H1 (cell line): ENCODE measurements around the gene CELSR1. TPM values are rescaled to one million over a fixed set of nuclear protein-coding genes. Genes with fewer than 3 reads are reported as not detected.

Experiments used
- CTCF ChIA-PET: fragments of 300-600 bp; sonication (Branson Sonifier 250); formaldehyde crosslinking; loops from one replicate; lab custom pipeline; 2021; ENCODE audit not compliant: partially characterized antibody; lab: Charles Lee
- POLR2A ChIA-PET: fragments of 300-600 bp; sonication (Branson Sonifier 250); formaldehyde crosslinking; loops from one replicate; lab custom pipeline; 2021; ENCODE audit warnings: inconsistent platforms; ENCODE audit not compliant: partially characterized antibody; lab: Charles Lee
- DNase-seq, 2 experiments: peaks; one replicate each; pipeline versions ENCODE4 v3.0.0 to v3.0.0-alpha.2; 2010 to 2022; ENCODE audit warnings: low spot score in 2 of 2, low read depth in 1 of 2, mixed read lengths in 1 of 2
- FAIRE-seq: peaks from 2 replicates; lab custom pipeline; 2011; peaks lifted over from hg19 to GRCh38; lab: Jason Lieb, UNC
- H2AFZ ChIP-seq: 2 replicates; pipeline ENCODE4 v1.8.1; 2012; ENCODE audit warnings: low read length, inconsistent platforms
- H2AK5ac ChIP-seq: 2 replicates; pipeline ENCODE4 v1.6.1; 2013; ENCODE audit warnings: low read depth, low read length
- H2BK120ac ChIP-seq: replicated peaks from 2 replicates; pipeline ENCODE3; 2013; ENCODE audit warnings: low read depth, low read length, inconsistent platforms
- H2BK12ac ChIP-seq: 2 replicates; pipeline ENCODE4 v1.6.1; 2013; ENCODE audit warnings: low read depth, low read length
- H2BK15ac ChIP-seq: 2 replicates; pipeline ENCODE4 v1.6.1; 2013; ENCODE audit warnings: low read length
- H2BK20ac ChIP-seq: 2 replicates; pipeline ENCODE4 v1.6.1; 2013; ENCODE audit warnings: low read length
- H2BK5ac ChIP-seq: 2 replicates; pipeline ENCODE4 v1.6.1; 2013; ENCODE audit warnings: low read depth, low read length
- H3K14ac ChIP-seq: 2 replicates; pipeline ENCODE4 v1.6.1; 2013; ENCODE audit warnings: inconsistent platforms; ENCODE audit not compliant: insufficient read length
- H3K18ac ChIP-seq: 2 replicates; pipeline ENCODE4 v1.6.1; 2013; ENCODE audit warnings: low read length; ENCODE audit errors: extremely low read depth
- H3K23ac ChIP-seq: 2 replicates; pipeline ENCODE4 v1.6.1; 2013; ENCODE audit warnings: inconsistent platforms; ENCODE audit not compliant: insufficient read length
- H3K23me2 ChIP-seq: 2 replicates; pipeline ENCODE4 v1.6.1; 2013; ENCODE audit warnings: low read depth, low read length
- H3K27ac ChIP-seq: 2 replicates; pipeline ENCODE4 v1.6.1; 2011; ENCODE audit warnings: low read depth, low read length, inconsistent platforms
- H3K27me3 ChIP-seq, 4 experiments: replicated peaks in 1 of 4; 1 replicate in 1 of 4; 2 replicates in 3 of 4; pipeline versions ENCODE4 v1.6.1 to v1.8.1; 2011 to 2013; ENCODE audit warnings: low read length in 3 of 4, mild to moderate bottlenecking in 3 of 4, inconsistent platforms in 2 of 4, mixed read lengths in 2 of 4, moderate library complexity in 1 of 4; ENCODE audit not compliant: control insufficient read depth in 3 of 4, insufficient read depth in 3 of 4; ENCODE audit errors: extremely low read depth in 1 of 4
- H3K36me3 ChIP-seq, 4 experiments: 2 replicates each; pipeline versions ENCODE4 v1.6.1 to v1.8.1; 2011 to 2013; ENCODE audit warnings: mild to moderate bottlenecking in 4 of 4, low read length in 3 of 4, moderate library complexity in 2 of 4, control low read depth in 1 of 4, inconsistent platforms in 1 of 4; ENCODE audit not compliant: insufficient read depth in 4 of 4, control insufficient read depth in 2 of 4
- H3K4ac ChIP-seq: replicated peaks from 2 replicates; pipeline ENCODE3; 2013; ENCODE audit warnings: low read length, low read depth, mixed read lengths, inconsistent platforms; ENCODE audit not compliant: insufficient read length
- H3K4me1 ChIP-seq, 4 experiments: replicated peaks in 1 of 4; 1 replicate in 1 of 4; 2 replicates in 3 of 4; pipeline versions ENCODE4 v1.6.1 to v1.8.1; 2011 to 2013; ENCODE audit warnings: low read length in 3 of 4, inconsistent platforms in 2 of 4, mixed read lengths in 1 of 4; ENCODE audit not compliant: insufficient read depth in 4 of 4, control insufficient read depth in 3 of 4
- H3K4me2 ChIP-seq, 2 experiments: 2 replicates each; pipeline versions ENCODE4 v1.6.1 to v1.8.1; 2011 to 2013; ENCODE audit warnings: low read depth in 2 of 2, low read length in 2 of 2, control low read depth in 1 of 2, inconsistent platforms in 1 of 2, mild to moderate bottlenecking in 1 of 2; ENCODE audit not compliant: insufficient read depth in 1 of 2
- H3K4me3 ChIP-seq, 4 experiments: fragments of 200-600, 300-600 bp in 1 of 4; sonication (generic), shearing (Covaris generic), sonication (Bioruptor Twin) in 1 of 4; 2 replicates each; pipeline versions ENCODE4 v1.5.1 to v1.8.1; 2011 to 2016; ENCODE audit warnings: low read length in 4 of 4, low read depth in 3 of 4, control low read depth in 2 of 4, inconsistent platforms in 2 of 4, mild to moderate bottlenecking in 2 of 4, mixed read lengths in 1 of 4, moderate library complexity in 1 of 4; ENCODE audit not compliant: insufficient read depth in 2 of 4; ENCODE audit errors: extremely low read depth in 1 of 4
- H3K56ac ChIP-seq: replicated peaks from 2 replicates; pipeline ENCODE3; 2013; ENCODE audit warnings: low read depth, mild to moderate bottlenecking, mixed read lengths, low read length, inconsistent platforms; ENCODE audit not compliant: insufficient read length
- H3K79me1 ChIP-seq: 2 replicates; pipeline ENCODE4 v1.6.1; 2013; ENCODE audit warnings: low read depth, low read length, control low read depth
- H3K79me2 ChIP-seq, 2 experiments: 2 replicates each; pipeline versions ENCODE4 v1.6.1 to v1.8.1; 2012 to 2013; ENCODE audit warnings: low read length in 2 of 2, mild to moderate bottlenecking in 2 of 2, inconsistent platforms in 1 of 2; ENCODE audit not compliant: insufficient read depth in 2 of 2, control insufficient read depth in 1 of 2
- H3K9ac ChIP-seq, 4 experiments: replicated peaks in 1 of 4; 1 replicate in 1 of 4; 2 replicates in 3 of 4; pipeline versions ENCODE4 v1.6.1 to v1.8.1; 2011 to 2013; ENCODE audit warnings: low read depth in 3 of 4, low read length in 3 of 4, control low read depth in 2 of 4, mild to moderate bottlenecking in 2 of 4, moderate library complexity in 2 of 4, inconsistent platforms in 1 of 4; ENCODE audit errors: extremely low read depth in 1 of 4
- H3K9me3 ChIP-seq, 2 experiments: 2 replicates each; pipeline versions ENCODE4 v1.6.1 to v1.8.1; 2012 to 2013; ENCODE audit warnings: mild to moderate bottlenecking in 2 of 2, moderate library complexity in 2 of 2, control low read depth in 1 of 2, inconsistent platforms in 1 of 2, low read depth in 1 of 2, low read length in 1 of 2, mixed read lengths in 1 of 2; ENCODE audit not compliant: insufficient read depth in 2 of 2
- H4K20me1 ChIP-seq, 2 experiments: replicated peaks in 1 of 2; 2 replicates each; pipeline versions ENCODE3 to v1.8.1; 2011 to 2013; ENCODE audit warnings: inconsistent platforms in 2 of 2, low read length in 2 of 2, mild to moderate bottlenecking in 1 of 2; ENCODE audit not compliant: insufficient read depth in 2 of 2, control insufficient read depth in 1 of 2
- H4K5ac ChIP-seq: 2 replicates; pipeline ENCODE4 v1.6.1; 2013; ENCODE audit warnings: low read length, low read depth, mixed read lengths, inconsistent platforms; ENCODE audit not compliant: insufficient read length
- H4K8ac ChIP-seq: 2 replicates; pipeline ENCODE4 v1.8.0; 2013; ENCODE audit warnings: mild to moderate bottlenecking, moderate library complexity, low read length, inconsistent platforms; ENCODE audit not compliant: insufficient read depth; ENCODE audit errors: extremely low read depth
- H4K91ac ChIP-seq: replicated peaks from 2 replicates; pipeline ENCODE3; 2013; ENCODE audit warnings: low read length, mixed read lengths, inconsistent platforms; ENCODE audit not compliant: insufficient read length
- ASH2L ChIP-seq: fragments of 200-600, 300-600 bp; sonication (generic); IDR thresholded peaks from one replicate; pipeline ENCODE4 v1.7.1; 2017; ENCODE audit warnings: low read length
- BCL11A ChIP-seq, 2 experiments: IDR thresholded peaks; one replicate each; pipeline ENCODE4 v1.6.1; 2011; ENCODE audit warnings: low read depth in 2 of 2, low read length in 2 of 2, mild to moderate bottlenecking in 2 of 2
- E2F6 ChIP-seq: IDR thresholded peaks from 2 replicates; pipeline ENCODE4 v1.6.1; 2012; ENCODE audit warnings: inconsistent platforms
- GABPA ChIP-seq: IDR thresholded peaks from 2 replicates; pipeline ENCODE4 v1.6.1; 2011; ENCODE audit warnings: mild to moderate bottlenecking, low read length, moderate library complexity, borderline replicate concordance; ENCODE audit not compliant: insufficient read depth
- MAFK ChIP-seq: IDR thresholded peaks from 2 replicates; pipeline ENCODE4 v1.6.1; 2012; ENCODE audit warnings: low read depth, mild to moderate bottlenecking, improper control_type of control experiment, low read length
- POU5F1 ChIP-seq: IDR thresholded peaks from 2 replicates; pipeline ENCODE4 v1.6.1; 2011; ENCODE audit warnings: low read depth, mild to moderate bottlenecking, low read length, moderate library complexity
- TAF1 ChIP-seq: IDR thresholded peaks from 2 replicates; pipeline ENCODE4 v1.6.1; 2011; ENCODE audit warnings: mild to moderate bottlenecking, low read depth, low read length
- WGBS, 2 experiments: shearing (Covaris generic) in 1 of 2; methylation state at CpG; one replicate each; pipeline versions ENCODE4 v1.1.6 to v1.1.7; 2013 to 2015; ENCODE audit warnings: low lambda C conversion rate in 2 of 2, mixed read lengths in 2 of 2, inconsistent platforms in 1 of 2, low coverage in 1 of 2, missing lambda C conversion rate in 1 of 2; ENCODE audit not compliant: insufficient replicate concordance in 2 of 2, insufficient coverage in 1 of 2, insufficient read length in 1 of 2; ENCODE audit errors: extremely low coverage in 1 of 2, missing lambda C conversion rate in 1 of 2; 5-methylcytosine and 5-hydroxymethylcytosine counted together
- polyA plus RNA-seq, 7 experiments: library from polyadenylated mRNA; depleted of rRNA in 3 of 7; stranded (reverse) in 5 of 7; unstranded in 2 of 7; fragments of >200 nt in 5 of 7; fragments of 200-250 nt in 2 of 7; gene quantifications; 1 replicate in 5 of 7; 2 replicates in 1 of 7; 4 replicates in 1 of 7; pipeline versions ENCODE4 v1.2.1 to v1.2.3, GENCODE V29; 2011 to 2013; ENCODE audit warnings: missing spikeins in 2 of 7, mixed read lengths in 2 of 7
- total RNA-seq: library from RNA; stranded (reverse); fragmentation: NEBNext Ultra II Directional; extraction: Animal tissue kit (Norgen Biotek cat#: 25700); gene quantifications from 2 replicates; pipeline ENCODE4 v1.2.1, GENCODE V29; 2021

CELSR1 gene
- total and polyA plus RNA-seq, 2 of the 8 experiments (the other 6 are each of a cell fraction or from before 2014, with no cell fraction given), result 9.0 to 12.4 TPM

- Histone ChIP-seq H3K36me3 (peaks cover 0 to 13% (median 7%) of the 10 kb centered on the region in 4 experiments; a peak in 4 of 8 replicates), H2BK20ac (no peak overlapping the region), H2BK120ac (no peak overlapping the region), H3K23ac (no peak overlapping the region), H3K9me3 (no peaks in the 10 kb centered on the region; a peak in 1 of 4 replicates), H4K8ac (no peak overlapping the region), H4K91ac (no peak overlapping the region), H4K20me1 (peaks cover 4 to 6% of the 10 kb centered on the region in 2 experiments), H3K4me3 (no peak overlapping the region), H3K4me2 (no peak overlapping the region), H3K27me3 (no peaks in the 10 kb centered on the region), H3K14ac (no peak overlapping the region), H3K56ac (no peak overlapping the region), H2BK12ac (no peak overlapping the region), H3K79me1 (no peaks in the 10 kb centered on the region), H4K5ac (no peak overlapping the region), H2AK5ac (no peak overlapping the region)
- no peak for FAIRE-seq
- POLR2A ChIA-PET, result interaction anchor here (1.2 to 1.5 kb wide), 2 partner anchors 14 to 23 kb away, joined by 3 read pairs; no protein-coding TSS in a partner anchor
- CTCF ChIA-PET, result interaction anchor here (1.1 to 5.4 kb wide), 4 partner anchors 8 to 183 kb away, joined by 3 to 44 read pairs (median 6); no protein-coding TSS in a partner anchor
- WGBS, 2 experiments, result 89% methylated on average over 14 of the region's 14 CpGs; no CpG with 5 or more reads in 1 of the 2 experiments
- DNase-seq, result no peak
- no peak for TF ChIP-seq MAFK
- TF ChIP-seq TAF1, result no peak
- TF ChIP-seq GABPA, result no peak
- no peak for TF ChIP-seq E2F6
- no peak for TF ChIP-seq ASH2L
- TF ChIP-seq POU5F1, result no peak
- no peak for TF ChIP-seq BCL11A (IDR thresholded peaks at IDR 0.05; ENCODE audit: low read depth in 2 of 2, low read length in 2 of 2)
- TF ChIP-seq, all 59 proteins: peak for 0
- Histone ChIP-seq H2BK15ac (no peak overlapping the region), H3K27ac (no peak overlapping the region), H2AFZ (no peak overlapping the region), H3K79me2 (no peaks in the 10 kb centered on the region), H2BK5ac (no peak overlapping the region), H3K4me1 (no peaks in the 10 kb centered on the region), H3K9ac (no peak overlapping the region), H3K18ac (no peak overlapping the region), H3K23me2 (no peaks in the 10 kb centered on the region), H3K4ac (no peak overlapping the region)
These were observed 178.1 kb downstream of the CELSR1 start for GRCh38 chr22:46359362-46359761.
